ENCODE data around the gene THUMPD1.

- TF ChIP-seq POLR2A (IDR thresholded peaks at IDR 0.05) (no peak), CTCF (IDR thresholded peaks at IDR 0.05) (no peak)
These were observed 42.6 kb upstream of the THUMPD1 start for GRCh38 chr16:20784204-20784603.

All from Peyer's patch (tissue), 4 donors.